H7 (cell line): ENCODE results near the gene ST3GAL4. TPM values are rescaled to one million over a fixed set of nuclear protein-coding genes. Genes with fewer than 3 reads are reported as not detected.

ENCODE experiments used
- total RNA-seq: library from RNA; depleted of rRNA; stranded (reverse); fragments of >200 nt; shearing (Covaris generic); gene quantifications from 2 replicates; pipeline ENCODE4 v1.2.3, GENCODE V29; 2014; rRNA removed

ST3GAL4 gene
- total RNA-seq, 1 experiment from 2014 or later, result 16.0 TPM

Other genes starting within 250 kb of the ST3GAL4 start
- 41.5 and 43.6 TPM in 2 replicates for gene RPUSD4, start 144.0 kb upstream of the ST3GAL4 start, total RNA-seq
- gene FAM118B, start 143.9 kb upstream of the ST3GAL4 start, total RNA-seq, result 50.8 and 53.2 TPM in 2 replicates
- gene SRPRA, start 86.8 kb upstream of the ST3GAL4 start, total RNA-seq, result 65.9 and 72.7 TPM in 2 replicates
- gene FOXRED1, start 86.5 kb upstream of the ST3GAL4 start, total RNA-seq, result 54.0 and 68.7 TPM in 2 replicates
- 4.2 and 5.8 TPM in 2 replicates for gene TIRAP, start 72.6 kb upstream of the ST3GAL4 start, total RNA-seq
- gene DCPS, start 51.6 kb upstream of the ST3GAL4 start, total RNA-seq, result 21.4 TPM in 2 replicates